ENCODE data around the gene GJA3. TPM values are rescaled to one million over a fixed set of nuclear protein-coding genes. Genes with fewer than 3 reads are reported as not detected.

GJA3 gene
- total and polyA plus RNA-seq, 2 donors (not counting 3 experiments of a cell fraction or from before 2014, with no cell fraction given): not detected

- no peaks in the 10 kb centered on the region for H3K27me3 ChIP-seq (ENCODE audit: control insufficient read depth in 2 of 2, insufficient read depth in 2 of 2, low read length in 2 of 2)
- DNase-seq (ENCODE audit: low read depth, low spot score) (no peak), FAIRE-seq (no peak)
- H3K9me3 ChIP-seq (replicated peaks; ENCODE audit: control insufficient read depth, insufficient read depth, low read length): no peaks in the 10 kb centered on the region
- H3K9ac ChIP-seq (replicated peaks; ENCODE audit: extremely low read depth, insufficient read depth, low read length): no peak overlapping the region
- H3K4me3 ChIP-seq (replicated peaks in 1 of 3; ENCODE audit: insufficient read depth in 1 of 3, low read depth in 1 of 3, low read length in 3 of 3): no peak overlapping the region
- BruUV-seq (replicated peaks): no TSS peak
- no peaks in the 10 kb centered on the region for H3K4me1 ChIP-seq (ENCODE audit: control insufficient read depth, extremely low read depth, insufficient read depth, low read length)
- H2AFZ ChIP-seq (ENCODE audit: low read depth, low read length): no peak overlapping the region
- POLR2A ChIA-PET: no interaction called here
- TF ChIP-seq CTCF (IDR thresholded peaks at IDR 0.05; ENCODE audit: extremely low read depth in 1 of 2, insufficient read depth in 1 of 2, low read depth in 1 of 2, low read length in 2 of 2): no peak
- TF ChIP-seq GATA2 (IDR thresholded peaks at IDR 0.05; ENCODE audit: insufficient read depth, insufficient read length, low read depth, low read length): no peak
- TF ChIP-seq MAX (IDR thresholded peaks at IDR 0.05; ENCODE audit: insufficient read depth, insufficient read length): no peak
- no peak for TF ChIP-seq EZH2 (IDR thresholded peaks at IDR 0.05; ENCODE audit: borderline replicate concordance, low read depth, low read length, severe bottlenecking)
- TF ChIP-seq POLR2AphosphoS5 (IDR thresholded peaks at IDR 0.05; ENCODE audit: insufficient read depth, low read depth, low read length): no peak
- TF ChIP-seq FOS (IDR thresholded peaks at IDR 0.05; ENCODE audit: borderline replicate concordance, insufficient read depth, low read length): no peak
- TF ChIP-seq POLR2A (IDR thresholded peaks at IDR 0.05; ENCODE audit: low read depth, low read length): no peak
- no peak for TF ChIP-seq JUN (IDR thresholded peaks at IDR 0.05; ENCODE audit: borderline replicate concordance, insufficient read depth, insufficient read length, low read depth)
- TF ChIP-seq MYC (IDR thresholded peaks at IDR 0.05; ENCODE audit: low read depth, low read length): no peak
- peaks cover 2% of the 10 kb centered on the region for H4K20me1 ChIP-seq (replicated peaks; ENCODE audit: control insufficient read depth, extremely low read depth, insufficient read depth, low read length)
- intact Hi-C loops (cut with micrococcal nuclease) (no loop called here), dilution Hi-C loops (cut with MboI; ENCODE audit: extremely low pct_ligation_motif_present, low sequenced_read_pairs) (no loop called here)
- no peak overlapping the region for H3K4me2 ChIP-seq (ENCODE audit: insufficient read depth, low read length)
- CTCF ChIA-PET: interaction anchor here (0.7 to 1.2 kb wide), 2 partner anchors 18 to 29 kb away, joined by 3 read pairs; no protein-coding TSS in a partner anchor
- H3K79me2 ChIP-seq (ENCODE audit: control insufficient read depth, insufficient read depth, low read length): no peaks in the 10 kb centered on the region
- H3K27ac ChIP-seq (ENCODE audit: insufficient read depth, low read depth, low read length): no peak overlapping the region
- H3K9me1 ChIP-seq (replicated peaks; ENCODE audit: control insufficient read depth, extremely low read depth, insufficient read depth, low read length): no peaks in the 10 kb centered on the region
- peaks cover 0 to 4% of the 10 kb centered on the region in 2 experiments for H3K36me3 ChIP-seq (ENCODE audit: control insufficient read depth in 2 of 2, extremely low read depth in 1 of 2, insufficient read depth in 2 of 2, low read length in 2 of 2)
These were observed 70.5 kb downstream of the GJA3 start for GRCh38 chr13:20090349-20090748.

Other genes with a start within 250 kb of the GJA3 start
- 75.3 and 77.7 TPM in 2 replicates for gene ZMYM2, start 202.3 kb downstream of the GJA3 start, total RNA-seq
- 10.9 and 14.7 TPM in 2 replicates for gene ZMYM2, start 202.3 kb downstream of the GJA3 start, polyA plus RNA-seq
- not detected in 2 replicates for gene GJB2, start 31.9 kb upstream of the GJA3 start, total RNA-seq
- not detected in 2 replicates for gene GJB2, start 31.9 kb upstream of the GJA3 start, polyA plus RNA-seq
- not detected in 2 replicates for gene GJB6, start 71.3 kb upstream of the GJA3 start, total RNA-seq
- not detected in 2 replicates for gene GJB6, start 71.3 kb upstream of the GJA3 start, polyA plus RNA-seq

Data from endothelial cell of umbilical vein (primary cell).